ENCODE data around the gene SUMO3.

The SUMO3 gene

GRCh38 chr21:44795342-44795741, 22.5 kb downstream of the SUMO3 start:
- TF ChIP-seq POLR2A (IDR thresholded peaks at IDR 0.05; ENCODE audit: low read depth, low read length) (no peak), POLR2AphosphoS5 (IDR thresholded peaks at IDR 0.05; ENCODE audit: low read depth, low read length) (no peak), TAF1 (IDR thresholded peaks at IDR 0.05; ENCODE audit: borderline replicate concordance, low read depth, low read length) (no peak)
- DNase-seq (ENCODE audit: insufficient read length), result no peak
- FAIRE-seq, result no peak

DNA sequence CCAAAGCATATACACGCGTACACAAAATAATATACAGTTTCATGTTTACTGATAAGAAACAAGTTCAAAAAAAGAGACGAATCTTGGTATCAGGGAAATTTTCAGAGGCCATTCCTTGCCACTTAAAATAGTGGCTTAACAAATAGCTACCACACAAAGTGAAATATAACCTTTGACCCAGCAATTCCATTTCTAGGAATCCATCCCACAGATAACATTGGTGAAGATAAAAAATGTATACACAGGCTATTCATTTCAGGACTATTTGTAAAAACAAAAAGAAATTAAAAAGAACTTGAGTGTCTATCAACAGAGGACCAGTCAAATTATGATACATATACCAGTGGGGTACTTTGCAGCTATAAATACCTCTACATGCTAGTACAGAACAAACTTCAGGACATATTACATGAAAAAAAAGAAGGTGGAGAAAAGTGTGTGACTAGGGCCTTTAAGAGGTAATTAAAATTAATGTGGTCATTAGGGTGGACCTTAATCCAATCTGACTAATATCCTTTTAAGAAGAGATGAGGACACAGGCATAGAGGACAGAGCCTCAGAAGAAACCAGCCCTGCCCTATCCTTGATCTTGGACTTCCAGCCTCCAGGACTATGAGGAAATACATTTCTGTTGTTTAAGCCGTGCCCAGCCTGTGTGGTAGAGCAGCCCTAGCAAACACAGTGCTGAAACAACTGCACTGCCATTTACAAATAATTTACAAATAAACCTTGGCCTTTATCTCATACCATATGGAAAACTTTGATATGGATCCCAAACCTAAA, 24.1 kb downstream of the SUMO3 start:
- TF ChIP-seq POLR2A (IDR thresholded peaks at IDR 0.05; ENCODE audit: low read depth, low read length), result no peak
- no peak for TF ChIP-seq POLR2AphosphoS5 (IDR thresholded peaks at IDR 0.05; ENCODE audit: low read depth, low read length)
- TF ChIP-seq TAF1 (IDR thresholded peaks at IDR 0.05; ENCODE audit: borderline replicate concordance, low read depth, low read length), result no peak
- FAIRE-seq (no peak), DNase-seq (ENCODE audit: insufficient read length) (no peak)

- FAIRE-seq, result peak; percentile 72
- DNase-seq (ENCODE audit: insufficient read length), result peak; percentile 74
- TF ChIP-seq TAF1 (IDR thresholded peaks at IDR 0.05; ENCODE audit: borderline replicate concordance, low read depth, low read length) (no peak), POLR2A (IDR thresholded peaks at IDR 0.05; ENCODE audit: low read depth, low read length) (no peak), POLR2AphosphoS5 (IDR thresholded peaks at IDR 0.05; ENCODE audit: low read depth, low read length) (no peak)
Observed at GRCh38 chr21:44792702-44793591, 24.9 kb downstream of the SUMO3 start.

- TF ChIP-seq TAF1 (IDR thresholded peaks at IDR 0.05; ENCODE audit: borderline replicate concordance, low read depth, low read length), result no peak
- TF ChIP-seq POLR2A (IDR thresholded peaks at IDR 0.05; ENCODE audit: low read depth, low read length), result no peak
- TF ChIP-seq POLR2AphosphoS5 (IDR thresholded peaks at IDR 0.05; ENCODE audit: low read depth, low read length), result no peak
- FAIRE-seq (no peak), DNase-seq (ENCODE audit: insufficient read length) (no peak)
Observed at GRCh38 chr21:44791993-44792392, 25.9 kb downstream of the SUMO3 start.

DNA sequence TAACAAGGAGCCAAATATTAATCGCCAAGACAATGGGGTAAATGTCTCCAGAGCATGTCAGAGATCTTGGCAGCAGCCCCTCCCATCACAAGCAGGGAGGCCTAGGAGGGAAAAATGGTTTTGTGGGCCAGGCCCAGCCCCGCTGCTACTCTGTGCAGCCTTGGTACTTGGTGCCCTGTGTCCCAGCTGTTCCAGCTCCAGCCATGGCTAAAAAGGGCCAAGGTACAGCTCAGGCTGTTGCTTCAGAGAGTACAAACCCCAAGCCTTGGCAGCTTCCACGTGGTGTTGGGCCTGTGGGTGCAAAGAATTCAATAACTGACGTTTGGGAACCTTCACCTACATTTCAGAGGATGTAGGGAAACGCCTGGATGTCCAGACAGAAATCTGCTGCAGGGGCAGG, 26.6 kb downstream of the SUMO3 start:
- TF ChIP-seq TAF1 (IDR thresholded peaks at IDR 0.05; ENCODE audit: borderline replicate concordance, low read depth, low read length), result no peak
- no peak for TF ChIP-seq POLR2AphosphoS5 (IDR thresholded peaks at IDR 0.05; ENCODE audit: low read depth, low read length)
- no peak for TF ChIP-seq POLR2A (IDR thresholded peaks at IDR 0.05; ENCODE audit: low read depth, low read length)
- FAIRE-seq (no peak), DNase-seq (ENCODE audit: insufficient read length) (no peak)

DNA sequence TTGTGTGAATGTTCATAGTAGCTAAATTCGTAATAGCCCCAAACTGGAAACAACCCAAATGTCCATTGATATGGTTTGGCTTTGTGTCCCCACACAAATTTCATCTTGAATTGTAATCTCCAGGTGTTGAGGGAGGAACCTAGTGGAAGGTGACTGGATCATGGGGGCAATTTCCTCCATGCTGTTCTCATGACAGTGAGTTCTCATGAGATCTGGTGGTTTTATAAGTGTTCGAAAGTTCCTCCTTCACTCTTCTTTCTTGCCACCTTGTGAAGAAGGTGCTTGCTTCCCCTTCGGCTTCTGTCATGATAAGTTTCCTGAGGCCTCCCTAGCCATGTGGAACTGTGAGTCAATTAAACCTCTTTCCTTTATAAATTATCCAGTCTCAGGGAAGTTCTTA, 27.5 kb downstream of the SUMO3 start:
- no peak for DNase-seq (ENCODE audit: insufficient read length)

GRCh38 chr21:44789880-44790279, 28.0 kb downstream of the SUMO3 start:
- FAIRE-seq, result no peak
- TF ChIP-seq POLR2A (IDR thresholded peaks at IDR 0.05; ENCODE audit: low read depth, low read length), result no peak
- no peak for TF ChIP-seq POLR2AphosphoS5 (IDR thresholded peaks at IDR 0.05; ENCODE audit: low read depth, low read length)
- no peak for TF ChIP-seq TAF1 (IDR thresholded peaks at IDR 0.05; ENCODE audit: borderline replicate concordance, low read depth, low read length)
- DNase-seq (ENCODE audit: insufficient read length), result no peak

More for the DNA sequence above, 27.5 kb downstream of the SUMO3 start:
- no peak for FAIRE-seq
- TF ChIP-seq TAF1 (IDR thresholded peaks at IDR 0.05; ENCODE audit: borderline replicate concordance, low read depth, low read length), result no peak
- no peak for TF ChIP-seq POLR2AphosphoS5 (IDR thresholded peaks at IDR 0.05; ENCODE audit: low read depth, low read length)
- no peak for TF ChIP-seq POLR2A (IDR thresholded peaks at IDR 0.05; ENCODE audit: low read depth, low read length)

GRCh38 chr21:44785620-44786335, 32.1 kb downstream of the SUMO3 start:
- TF ChIP-seq TAF1 (IDR thresholded peaks at IDR 0.05; ENCODE audit: borderline replicate concordance, low read depth, low read length), result no peak
- no peak for TF ChIP-seq POLR2AphosphoS5 (IDR thresholded peaks at IDR 0.05; ENCODE audit: low read depth, low read length)
- no peak for TF ChIP-seq POLR2A (IDR thresholded peaks at IDR 0.05; ENCODE audit: low read depth, low read length)
- DNase-seq (ENCODE audit: insufficient read length) (no peak), FAIRE-seq (no peak)

DNA sequence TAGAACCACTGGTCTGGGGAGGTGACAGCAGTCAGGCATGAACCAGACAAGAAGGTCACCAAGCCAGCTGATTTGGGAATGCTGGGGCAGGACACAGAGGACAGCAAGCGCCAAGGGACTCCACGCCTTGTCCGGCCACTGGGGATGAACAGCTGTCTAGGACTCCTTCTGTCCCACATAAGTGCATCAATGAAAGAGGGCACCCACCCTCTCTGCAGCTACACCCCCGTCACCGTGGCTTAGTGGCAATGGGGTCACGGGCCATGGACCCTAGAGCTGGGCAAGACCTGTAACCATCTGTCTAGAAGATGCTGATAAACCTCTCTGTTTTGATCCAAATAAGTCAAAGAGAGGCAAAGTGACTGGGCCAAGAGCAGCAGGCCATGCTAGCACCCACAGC, 33.1 kb downstream of the SUMO3 start:
- TF ChIP-seq TAF1 (IDR thresholded peaks at IDR 0.05; ENCODE audit: borderline replicate concordance, low read depth, low read length), result no peak
- no peak for TF ChIP-seq POLR2A (IDR thresholded peaks at IDR 0.05; ENCODE audit: low read depth, low read length)
- no peak for TF ChIP-seq POLR2AphosphoS5 (IDR thresholded peaks at IDR 0.05; ENCODE audit: low read depth, low read length)
- no peak for FAIRE-seq

DNA sequence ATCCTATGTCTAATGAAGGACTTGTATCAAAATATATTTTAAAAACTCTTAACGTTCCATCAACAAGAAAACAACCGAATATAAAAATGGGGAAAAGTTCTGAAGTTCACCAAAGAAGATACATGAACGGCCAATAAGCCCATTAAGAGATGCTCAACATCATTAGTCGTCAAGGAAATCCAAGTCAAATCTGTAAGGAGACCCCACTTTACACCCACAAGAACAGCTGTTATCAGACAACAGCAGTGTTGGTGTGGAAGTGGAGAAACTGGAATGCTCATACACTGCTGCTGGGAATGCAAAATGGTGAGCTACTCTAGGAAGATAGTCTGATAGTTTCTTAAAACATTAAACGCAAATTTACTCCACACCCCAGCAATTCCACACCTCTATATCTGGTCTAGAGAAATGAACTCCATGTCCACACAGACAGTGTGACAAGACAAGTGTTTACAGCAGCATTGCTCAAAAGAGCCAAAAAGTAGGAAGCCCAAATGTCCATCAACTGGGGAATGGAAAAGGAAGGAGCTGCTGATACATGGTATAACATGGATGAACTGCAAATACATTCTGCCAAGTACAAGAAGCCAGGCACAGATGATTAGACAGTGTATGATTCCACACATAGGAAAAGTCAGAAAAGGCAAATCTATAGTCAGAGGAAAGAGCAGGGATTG, 34.7 kb downstream of the SUMO3 start:
- no peak for TF ChIP-seq POLR2A (IDR thresholded peaks at IDR 0.05; ENCODE audit: low read depth, low read length)
- no peak for TF ChIP-seq TAF1 (IDR thresholded peaks at IDR 0.05; ENCODE audit: borderline replicate concordance, low read depth, low read length)
- no peak for TF ChIP-seq POLR2AphosphoS5 (IDR thresholded peaks at IDR 0.05; ENCODE audit: low read depth, low read length)
- DNase-seq (ENCODE audit: insufficient read length), result no peak
- no peak for FAIRE-seq

More for the DNA sequence above, 33.1 kb downstream of the SUMO3 start:
- no peak for DNase-seq (ENCODE audit: insufficient read length)
